Subcutaneous adipose tissue (tissue), 4 donors: Measurements from ENCODE around the gene ABCC1. TPM values are rescaled to one million over a fixed set of nuclear protein-coding genes. Genes with fewer than 3 reads are reported as not detected.

Source experiments
- total RNA-seq, 4 donors: library from RNA; depleted of rRNA; stranded (reverse); fragments of >200 nt; gene quantifications; one replicate each; pipeline ENCODE4 v1.1.0, GENCODE V29; 2016
- TF ChIP-seq, protein P1 (sequence below): fragments of 450-650 bp; IDR thresholded peaks from one replicate; pipeline ENCODE4 v1.5.1; 2016; ENCODE audit warnings: low read depth, mild to moderate bottlenecking, control low read depth, antibody characterized with exemption, moderate library complexity

Gene ABCC1
- total RNA-seq, 4 donors from 2014 or later: 16.1 to 23.6 (median 22.1) TPM

DNA sequence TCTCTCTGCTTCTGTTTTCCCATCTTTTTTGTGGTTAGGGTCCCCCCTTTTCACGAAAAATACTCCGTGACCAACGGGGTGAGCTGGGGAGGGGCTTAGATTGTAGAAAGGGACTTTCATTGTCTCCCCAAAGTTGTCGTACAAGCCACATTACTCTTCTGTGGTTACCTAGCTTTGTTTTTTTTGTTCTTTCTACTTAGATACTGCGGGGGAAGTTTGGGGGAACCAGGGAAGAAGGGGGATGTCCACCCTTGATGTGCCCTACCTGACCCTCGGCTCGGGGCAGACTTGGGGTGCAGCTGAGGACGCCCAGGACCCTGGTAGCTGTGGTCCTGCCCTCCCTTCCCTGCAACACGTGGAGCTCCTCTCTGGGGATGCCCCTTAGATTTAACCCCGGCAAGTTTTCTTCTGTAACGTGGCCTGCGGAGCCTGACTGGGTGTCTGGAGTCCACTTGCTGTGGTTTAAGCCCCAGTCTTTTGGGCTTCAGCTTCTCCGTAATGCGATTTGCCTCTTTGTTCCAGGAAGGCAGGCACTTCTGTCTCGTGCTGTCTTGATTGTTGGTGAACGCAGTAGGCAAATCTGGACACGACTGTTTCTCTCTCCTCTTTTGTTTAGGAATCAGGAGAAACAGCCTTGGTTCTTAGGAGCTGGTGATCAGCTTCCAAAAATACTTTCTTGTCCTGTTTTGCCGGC is 892 bp downstream of the ABCC1 start:
- TF ChIP-seq, protein P1, sequence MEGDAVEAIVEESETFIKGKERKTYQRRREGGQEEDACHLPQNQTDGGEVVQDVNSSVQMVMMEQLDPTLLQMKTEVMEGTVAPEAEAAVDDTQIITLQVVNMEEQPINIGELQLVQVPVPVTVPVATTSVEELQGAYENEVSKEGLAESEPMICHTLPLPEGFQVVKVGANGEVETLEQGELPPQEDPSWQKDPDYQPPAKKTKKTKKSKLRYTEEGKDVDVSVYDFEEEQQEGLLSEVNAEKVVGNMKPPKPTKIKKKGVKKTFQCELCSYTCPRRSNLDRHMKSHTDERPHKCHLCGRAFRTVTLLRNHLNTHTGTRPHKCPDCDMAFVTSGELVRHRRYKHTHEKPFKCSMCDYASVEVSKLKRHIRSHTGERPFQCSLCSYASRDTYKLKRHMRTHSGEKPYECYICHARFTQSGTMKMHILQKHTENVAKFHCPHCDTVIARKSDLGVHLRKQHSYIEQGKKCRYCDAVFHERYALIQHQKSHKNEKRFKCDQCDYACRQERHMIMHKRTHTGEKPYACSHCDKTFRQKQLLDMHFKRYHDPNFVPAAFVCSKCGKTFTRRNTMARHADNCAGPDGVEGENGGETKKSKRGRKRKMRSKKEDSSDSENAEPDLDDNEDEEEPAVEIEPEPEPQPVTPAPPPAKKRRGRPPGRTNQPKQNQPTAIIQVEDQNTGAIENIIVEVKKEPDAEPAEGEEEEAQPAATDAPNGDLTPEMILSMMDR: no peak

DNA sequence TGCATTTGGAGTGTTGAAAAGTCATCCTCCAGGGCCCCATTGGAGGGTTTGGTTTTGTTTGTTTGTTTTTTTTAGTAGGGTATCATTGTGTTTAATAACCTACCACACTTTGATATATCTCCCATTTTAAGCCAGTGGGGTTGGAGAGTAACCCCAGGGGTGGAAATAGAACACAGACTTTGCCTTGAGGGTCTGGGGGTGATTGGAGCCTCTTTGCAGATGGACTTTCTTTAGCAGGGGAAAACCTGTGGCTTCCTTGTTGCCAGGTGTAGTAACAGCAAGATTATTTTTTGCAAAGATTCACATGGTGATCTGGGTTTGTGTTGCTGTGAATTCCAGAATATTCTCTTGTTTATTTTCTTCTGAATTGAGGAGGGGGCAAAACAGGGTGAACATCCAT is 1.5 kb downstream of the ABCC1 start:
- TF ChIP-seq, protein P1: no peak

DNA sequence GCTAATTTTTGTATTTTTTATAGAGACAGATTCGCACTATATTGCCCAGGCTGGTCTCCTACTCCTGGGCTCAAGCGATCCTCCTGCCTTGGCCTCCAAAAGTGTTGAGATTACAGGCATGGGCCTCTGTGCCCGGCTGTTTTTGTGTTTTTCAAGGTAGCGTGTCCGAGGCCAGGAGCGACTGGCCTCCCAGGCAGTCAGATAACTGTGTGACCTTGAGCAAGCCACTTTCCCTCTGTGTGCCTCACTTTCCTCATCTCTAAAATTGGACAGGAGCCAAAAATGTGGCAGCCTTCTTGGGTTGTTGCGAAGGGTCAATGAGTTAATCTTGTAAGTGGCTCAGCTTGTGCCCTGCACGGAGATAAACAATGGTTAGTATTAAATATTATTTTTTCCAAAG is 2.4 kb downstream of the ABCC1 start:
- TF ChIP-seq, protein P1: no peak

DNA sequence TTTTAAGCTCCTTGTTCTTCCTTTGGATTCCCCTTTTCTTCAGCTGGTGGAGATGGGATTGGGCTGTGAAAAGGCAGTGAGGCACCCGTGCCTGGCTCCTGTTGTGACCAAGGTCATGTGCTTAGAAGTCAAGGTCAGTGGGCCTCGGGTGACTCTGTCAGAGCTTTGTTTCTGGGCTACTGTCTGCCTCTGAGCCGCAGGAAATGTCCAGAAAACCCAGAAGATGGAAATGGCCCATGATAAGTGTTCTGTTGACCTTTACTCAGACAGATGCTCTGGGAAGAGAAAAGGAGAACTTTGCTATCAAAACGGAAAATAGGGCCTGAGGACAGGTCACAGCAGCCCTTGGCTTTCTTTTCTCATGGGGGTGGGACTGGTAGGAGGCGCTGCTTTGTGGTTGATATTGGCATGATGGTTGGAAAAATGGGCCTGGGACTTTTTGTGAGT is 2.9 kb downstream of the ABCC1 start:
- TF ChIP-seq, protein P1: no peak

DNA sequence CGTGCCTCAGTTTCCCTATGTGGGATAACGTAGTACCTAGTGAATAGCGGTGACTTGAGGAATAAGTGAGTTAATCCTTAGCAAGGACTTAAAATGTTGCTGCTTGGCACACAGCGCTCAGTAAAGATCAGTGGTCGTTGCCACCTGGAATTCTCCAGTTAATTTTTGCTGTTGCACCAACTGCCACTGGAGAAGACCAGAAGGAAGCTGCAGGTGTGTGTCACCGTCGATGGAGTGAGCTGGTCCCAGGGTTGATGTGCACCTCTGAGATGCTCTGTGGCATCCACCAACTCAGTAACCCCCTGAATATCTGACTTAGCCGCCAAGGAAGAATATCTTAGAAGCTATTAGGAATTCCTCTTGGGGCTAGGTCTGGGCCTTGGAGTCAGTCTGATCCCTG is 4.1 kb downstream of the ABCC1 start:
- TF ChIP-seq, protein P1: no peak

DNA sequence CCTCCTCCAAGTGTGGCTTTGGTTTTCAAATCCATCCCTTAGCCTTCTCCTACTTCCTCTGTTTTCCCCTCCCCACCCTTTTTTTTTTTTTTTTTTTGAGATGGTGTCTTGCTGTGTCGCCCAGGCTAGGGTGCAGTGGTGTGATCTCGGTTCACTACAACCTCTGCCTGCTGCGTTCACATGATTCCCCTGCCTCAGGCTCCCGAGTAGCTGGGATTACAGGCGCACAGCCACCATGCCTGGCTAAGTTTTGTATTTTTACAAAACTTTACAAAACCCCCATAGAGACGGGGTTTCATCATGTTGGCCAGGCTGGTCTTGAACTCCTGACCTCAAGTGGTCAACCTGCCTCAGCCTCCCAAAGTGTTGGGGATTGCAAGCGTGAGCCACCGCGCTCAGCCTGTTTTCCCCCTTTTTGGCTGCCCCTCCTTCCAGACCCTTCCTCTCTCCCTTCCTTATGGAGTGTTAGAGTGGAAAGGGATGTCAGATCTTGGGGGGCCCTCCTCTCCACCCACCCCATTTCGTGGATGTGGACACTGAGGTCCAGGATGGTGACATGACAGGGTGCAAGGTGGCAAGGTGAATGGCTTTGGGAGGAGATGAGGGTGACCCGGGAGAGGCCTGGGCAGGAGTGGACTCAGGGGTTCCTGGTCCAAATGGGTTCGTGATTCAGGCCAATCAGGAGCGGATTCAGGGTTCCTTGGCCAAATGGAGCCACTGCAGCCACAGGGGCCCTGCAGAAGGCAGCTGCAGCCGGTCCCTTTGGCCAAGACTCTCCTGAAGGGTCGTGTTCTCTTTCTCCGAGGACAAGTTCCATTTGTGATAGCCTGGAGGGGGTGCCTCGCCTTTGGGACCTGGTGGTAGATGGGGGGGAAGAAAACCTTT is 4.8 kb downstream of the ABCC1 start:
- TF ChIP-seq, protein P1: no peak

DNA sequence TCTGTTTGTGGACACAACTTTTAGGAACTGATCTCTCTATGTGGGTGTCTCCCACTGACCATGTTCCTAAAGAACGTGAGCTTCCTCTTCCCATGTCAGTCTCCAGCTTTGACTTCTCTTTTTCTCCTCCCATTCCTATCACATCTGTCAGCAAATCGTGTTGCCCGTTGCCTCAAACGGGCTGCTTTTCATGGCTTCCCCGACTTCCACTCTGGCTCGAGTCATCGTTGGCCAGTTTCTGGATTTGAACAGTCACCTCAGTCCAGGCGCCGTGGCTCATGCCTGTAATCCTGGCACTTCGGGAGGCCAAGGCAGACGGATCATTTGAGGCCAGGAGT is 5.4 kb downstream of the ABCC1 start:
- TF ChIP-seq, protein P1: no peak
